Stimulated activated CD8-positive, alpha-beta memory T cell treated with anti-CD3 and anti-CD28 coated beads, Interleukin-12 subunit alpha, Interleukin-12 subunit beta, amount 100 ng/mL, for 1 hour (primary cell): ENCODE results near the gene NAA16.
"Not testable (repeated sequence)": the region's sequence is repeated elsewhere in the genome, so short reads cannot be mapped to it uniquely, and the experiment has no call there.

Source experiments
- DNase-seq: peaks from one replicate; pipeline ENCODE4 v3.0.0-alpha.2; 2020; ENCODE audit warnings: low read depth

NAA16 gene

DNA sequence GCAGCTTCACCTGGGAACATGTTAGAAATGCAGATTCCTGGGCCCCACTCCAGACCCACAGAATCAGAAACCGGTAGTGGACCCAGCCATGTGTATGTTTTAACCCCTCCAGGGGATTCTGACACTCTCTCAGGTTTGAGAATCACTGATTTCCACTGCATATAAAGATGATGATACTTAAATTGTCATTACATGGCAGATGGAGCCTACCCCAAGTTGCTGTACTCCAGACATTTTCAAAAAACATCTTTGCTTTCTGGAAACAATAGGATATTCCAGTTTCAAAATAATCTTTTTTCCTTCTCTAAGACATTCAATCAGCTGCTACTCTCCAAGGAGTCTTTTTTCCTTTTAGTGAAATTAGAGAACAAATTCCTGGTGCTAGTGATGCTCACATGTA lies 97.7 kb downstream of the NAA16 start:
- no peak for DNase-seq

GRCh38 chr13:41409611-41410010 lies 98.5 kb downstream of the NAA16 start:
- DNase-seq: no peak

GRCh38 chr13:41411060-41411459 lies 100.0 kb downstream of the NAA16 start:
- DNase-seq: no peak

DNA sequence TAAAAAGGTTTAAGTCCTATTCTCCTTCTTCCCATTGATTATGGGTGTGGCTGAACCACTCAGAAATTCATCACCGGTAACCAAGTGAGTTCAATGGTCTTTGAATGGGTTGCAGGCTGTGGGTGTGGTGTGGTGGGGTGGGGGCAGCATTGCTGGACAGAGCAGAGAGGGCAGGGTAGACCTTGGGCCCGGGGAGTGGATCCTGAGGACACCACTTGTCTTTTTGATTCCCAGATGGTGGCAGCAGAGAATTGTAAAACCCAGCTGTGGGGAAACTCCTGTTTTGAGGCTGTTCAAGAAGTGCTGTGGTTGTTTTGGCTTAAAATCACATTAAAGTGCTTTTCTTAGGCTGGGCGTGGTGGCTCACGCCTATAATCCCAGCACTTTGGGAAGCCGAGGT lies 100.5 kb downstream of the NAA16 start:
- peak; percentile 3 for DNase-seq

- DNase-seq: no peak
Measured at GRCh38 chr13:41413872-41414271, 102.8 kb downstream of the NAA16 start.

DNA sequence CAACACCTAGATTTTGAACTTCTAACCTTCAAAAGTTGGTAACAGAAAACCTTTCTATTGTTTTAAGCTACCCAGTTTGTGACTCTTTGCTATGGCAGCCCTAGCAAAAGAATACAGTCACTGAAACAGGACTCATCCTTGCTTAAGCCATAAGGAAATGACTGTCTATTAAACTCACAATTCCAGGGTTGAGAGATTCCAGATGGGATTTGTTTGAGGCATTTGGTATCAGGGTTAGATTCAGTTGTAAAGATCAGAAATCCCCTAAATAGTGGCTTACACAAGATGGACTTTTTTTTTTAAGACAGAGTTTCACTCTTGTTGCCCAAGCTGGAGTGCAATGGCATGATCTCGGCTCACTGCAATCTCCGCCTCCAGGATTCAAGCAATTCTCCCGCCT lies 105.2 kb downstream of the NAA16 start:
- no peak for DNase-seq

DNA sequence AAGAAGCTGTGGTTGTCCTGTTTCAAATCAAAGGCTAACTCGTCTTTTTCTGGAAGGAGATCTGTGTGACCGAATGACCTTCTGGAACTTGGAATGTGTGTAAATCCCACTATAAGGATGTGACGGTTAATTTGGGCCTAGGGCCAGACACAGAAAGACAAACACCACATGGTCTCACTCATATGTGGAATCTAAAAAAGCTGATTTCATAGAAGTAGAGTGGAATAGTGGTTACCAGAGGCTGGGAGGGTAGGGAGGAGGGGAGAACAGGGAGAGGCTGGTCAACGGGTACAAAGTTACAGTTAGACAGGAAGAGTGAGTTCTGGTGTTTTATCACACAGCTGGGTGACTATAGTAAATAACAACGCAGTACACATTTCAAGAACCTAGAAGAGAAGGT lies 107.0 kb downstream of the NAA16 start:
- DNase-seq: no peak

- no peak for DNase-seq
Measured at GRCh38 chr13:41418731-41419130, 107.7 kb downstream of the NAA16 start.

GRCh38 chr13:41419206-41419605 lies 108.1 kb downstream of the NAA16 start:
- DNase-seq: no peak

GRCh38 chr13:41420146-41420545 lies 109.1 kb downstream of the NAA16 start:
- DNase-seq: no peak

- DNase-seq: not testable (repeated sequence)
Measured at GRCh38 chr13:41421330-41421729, 110.3 kb downstream of the NAA16 start.

GRCh38 chr13:41421983-41422382 lies 110.9 kb downstream of the NAA16 start:
- DNase-seq: not testable (repeated sequence)

- not testable (repeated sequence) for DNase-seq
Measured at GRCh38 chr13:41423259-41423658, 112.2 kb downstream of the NAA16 start.

DNA sequence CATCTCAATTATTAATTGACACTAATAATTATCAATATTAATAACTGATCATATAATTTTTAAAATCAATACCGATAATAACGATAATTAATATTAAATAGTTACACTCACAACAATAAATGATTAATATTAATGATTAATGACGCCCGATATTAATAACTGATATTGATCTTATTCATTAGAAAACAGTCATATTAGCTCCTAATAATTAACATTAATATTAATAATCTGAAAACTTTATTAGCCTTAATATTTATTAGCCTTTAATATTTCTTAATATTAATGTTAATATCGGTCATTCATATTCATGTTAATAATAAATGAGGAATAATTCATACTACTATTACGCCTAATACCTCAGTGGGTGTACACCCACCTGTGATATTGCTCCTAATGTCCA lies 113.6 kb downstream of the NAA16 start:
- DNase-seq: not testable (repeated sequence)

DNA sequence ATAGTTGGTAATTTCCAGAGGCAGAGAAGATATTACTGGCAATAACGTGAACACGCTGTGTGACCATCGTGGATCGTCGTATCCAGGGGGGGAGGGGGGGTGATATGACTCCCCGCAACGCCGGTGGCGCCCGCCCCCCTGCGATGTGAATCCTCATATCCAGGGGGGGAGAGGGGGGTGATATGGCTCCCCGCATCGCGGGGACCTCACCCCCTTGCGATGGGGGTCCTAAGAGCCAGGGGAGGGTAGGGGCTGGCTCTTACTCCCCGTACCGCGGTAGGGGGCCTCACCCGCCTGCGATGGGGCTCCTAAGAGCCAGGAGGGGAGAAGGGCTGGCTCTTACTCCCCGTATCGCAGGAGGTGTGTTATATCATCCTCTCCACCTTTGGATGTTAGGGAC lies 115.0 kb downstream of the NAA16 start:
- no peak for DNase-seq
